HG02981 (cell line): ENCODE data around the gene TLE1.
"Not testable (repeated sequence)": the region's sequence is repeated elsewhere in the genome, so short reads cannot be mapped to it uniquely, and the experiment has no call there.

ENCODE experiments used
- ATAC-seq: cut with Tn5 transposase; IDR thresholded peaks from one replicate; pipeline ENCODE4 v1.9.1; 2021; ENCODE audit warnings: mild to moderate bottlenecking, moderate library complexity; ENCODE audit not compliant: unreplicated experiment

Gene TLE1

DNA sequence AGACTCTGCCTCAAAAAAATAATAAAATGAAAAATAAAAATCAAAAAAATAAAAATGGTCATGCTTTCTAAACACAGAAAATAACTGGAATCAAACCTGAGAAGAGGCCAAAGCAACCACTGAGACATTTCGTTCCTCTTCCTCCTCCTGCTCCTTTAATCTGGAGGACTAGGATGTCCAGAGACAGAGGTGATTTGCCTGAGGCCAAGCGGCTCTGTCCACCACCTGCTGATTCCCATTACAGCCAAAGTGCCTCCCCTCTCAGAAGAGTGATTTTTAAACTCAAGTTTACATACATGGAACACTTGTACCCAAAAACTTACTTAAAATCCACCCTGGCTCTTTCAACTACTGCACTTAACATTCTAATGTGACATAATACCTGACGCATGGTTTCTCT is 65.6 kb downstream of the TLE1 start:
- ATAC-seq = no peak

DNA sequence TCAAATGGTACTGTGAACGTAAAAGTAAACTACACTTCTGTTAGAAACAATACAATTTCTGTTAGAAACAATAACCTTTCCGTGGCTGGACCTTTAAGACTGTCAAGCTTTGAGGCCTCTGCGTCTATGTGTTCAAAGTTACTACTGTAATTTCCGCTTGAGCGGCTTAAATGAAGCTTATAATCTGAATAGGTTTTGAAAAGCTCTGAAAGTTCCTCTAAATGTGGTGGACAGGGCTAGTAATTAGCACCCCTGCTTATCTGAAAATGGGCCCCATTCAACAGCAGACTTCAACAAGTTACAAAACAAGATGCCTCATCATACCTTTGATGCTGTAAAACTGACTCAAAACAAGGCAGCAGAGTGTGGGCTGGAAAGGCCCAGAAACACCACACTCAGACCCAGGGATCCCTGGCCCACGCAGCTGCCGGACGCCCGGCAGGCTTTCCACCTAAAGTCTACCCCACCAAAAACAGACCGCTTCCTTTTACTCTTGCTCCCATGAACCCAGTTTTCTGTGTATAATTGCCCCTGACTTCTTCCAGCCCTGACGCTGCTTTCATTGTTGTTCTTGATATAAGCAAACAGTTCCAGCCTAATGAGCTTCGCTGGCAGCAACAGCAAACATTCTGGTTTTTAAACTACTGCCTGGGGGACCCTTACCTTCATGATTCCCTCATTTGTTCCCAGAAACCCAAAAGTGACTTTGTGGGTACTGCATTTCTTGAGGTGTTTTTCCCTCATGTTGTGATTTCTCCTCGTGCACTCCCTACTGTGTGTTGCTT is 66.7 kb downstream of the TLE1 start:
- no peak for ATAC-seq

DNA sequence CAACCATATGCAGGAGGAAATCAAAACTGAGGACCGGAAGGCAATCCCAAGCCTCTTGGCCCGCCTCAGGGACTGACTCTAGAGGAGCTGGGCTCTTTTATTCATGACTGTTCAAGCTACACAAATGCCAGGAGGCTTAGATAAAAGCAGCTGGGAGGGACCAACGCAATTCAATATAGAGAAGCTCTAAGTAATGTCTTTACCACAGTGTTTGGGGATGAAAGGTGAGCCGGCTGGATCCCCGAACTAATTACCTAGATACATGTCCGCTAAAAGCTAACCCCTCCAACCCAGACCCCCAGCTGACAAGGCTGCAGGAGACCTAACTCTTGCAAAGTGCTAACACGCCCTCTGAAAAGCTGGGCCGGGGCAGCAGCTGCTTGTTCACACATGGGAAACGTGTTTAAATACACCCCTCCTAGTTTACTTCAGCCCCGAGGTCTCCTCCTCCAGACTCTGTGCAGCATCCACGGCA is 67.5 kb downstream of the TLE1 start:
- no peak for ATAC-seq

DNA sequence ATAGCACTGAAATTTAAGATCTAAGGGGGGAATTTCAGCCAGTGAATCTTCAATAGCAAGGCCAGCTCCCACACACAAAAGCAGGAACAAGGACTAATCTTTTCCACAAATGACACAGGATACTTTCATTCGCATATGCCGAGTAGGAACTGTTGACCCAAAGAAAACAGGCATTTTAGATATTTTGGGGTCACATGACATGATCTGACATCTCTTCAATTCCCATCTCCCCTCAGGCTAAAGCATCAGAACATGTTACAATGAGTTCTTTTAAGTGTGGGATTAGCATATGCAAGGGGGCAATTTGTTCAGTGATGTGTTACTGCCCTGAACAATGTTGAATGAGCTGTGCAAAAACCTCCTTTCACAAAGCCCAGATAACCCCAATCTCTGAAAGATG is 68.2 kb downstream of the TLE1 start:
- no peak for ATAC-seq

DNA sequence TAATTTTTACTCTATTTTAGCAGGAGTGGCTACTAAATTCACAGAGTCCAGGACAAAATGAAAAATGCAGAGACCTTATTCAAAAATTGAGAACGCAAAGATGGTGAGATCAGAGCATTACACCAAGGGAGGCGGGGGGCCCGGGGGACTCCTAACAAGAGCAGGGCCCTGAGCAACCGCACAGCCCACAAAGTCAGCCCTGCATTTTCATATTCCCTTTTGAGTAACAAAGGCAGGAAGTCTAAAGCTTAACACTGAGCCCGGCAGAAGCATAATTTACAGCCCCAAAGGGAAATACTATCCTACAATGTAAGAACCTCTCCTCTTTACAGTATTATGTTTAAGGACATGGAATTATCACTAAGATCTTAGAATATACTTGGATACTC is 69.4 kb downstream of the TLE1 start:
- no peak for ATAC-seq

DNA sequence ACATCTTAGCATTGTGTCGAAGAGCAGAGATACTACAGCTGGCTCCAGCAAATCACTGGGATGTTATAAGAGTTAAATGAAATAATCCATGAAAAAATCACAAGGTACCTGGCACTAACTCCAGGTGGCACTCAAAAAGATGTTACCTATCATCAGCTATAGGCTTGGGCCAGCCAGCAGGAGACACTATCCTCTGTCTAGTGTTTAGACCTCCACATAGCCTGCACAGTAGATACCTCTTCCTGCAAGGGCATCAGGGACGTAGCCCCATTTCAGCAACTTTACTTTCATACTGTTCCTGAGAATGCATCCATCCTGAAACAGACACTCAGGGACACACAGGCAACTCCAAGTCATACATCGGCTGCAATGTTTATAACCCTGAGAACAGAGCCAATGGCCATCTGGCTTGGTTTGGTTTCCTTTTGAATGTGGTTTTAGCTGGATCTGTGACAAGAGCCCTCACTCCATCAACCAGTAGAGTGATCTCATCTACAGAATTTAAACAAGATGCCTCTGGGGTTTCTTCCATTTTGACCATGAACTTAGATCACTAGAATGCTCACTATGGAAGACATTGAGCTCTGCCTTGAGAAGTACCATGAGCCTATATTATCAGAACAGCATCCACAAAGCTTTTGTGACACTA is 69.9 kb downstream of the TLE1 start:
- ATAC-seq = no peak

DNA sequence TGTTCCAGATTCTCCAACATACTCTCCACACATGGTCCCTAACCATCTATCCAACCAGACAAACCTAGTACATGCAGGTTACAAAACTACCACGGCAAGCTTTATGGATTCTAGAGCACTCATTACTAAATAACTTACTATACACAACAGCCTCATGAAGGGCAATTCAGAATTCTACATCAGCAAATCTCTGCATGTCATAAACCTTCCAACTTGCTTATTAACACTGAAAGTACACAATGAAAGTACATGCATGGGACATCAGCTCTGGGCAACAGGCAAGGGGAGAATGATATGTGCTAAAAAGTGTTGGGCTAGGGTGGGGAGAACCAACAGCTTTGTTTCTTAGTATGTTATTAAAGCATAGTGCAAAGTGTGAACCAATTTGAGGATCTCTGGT is 70.4 kb downstream of the TLE1 start:
- no peak for ATAC-seq

DNA sequence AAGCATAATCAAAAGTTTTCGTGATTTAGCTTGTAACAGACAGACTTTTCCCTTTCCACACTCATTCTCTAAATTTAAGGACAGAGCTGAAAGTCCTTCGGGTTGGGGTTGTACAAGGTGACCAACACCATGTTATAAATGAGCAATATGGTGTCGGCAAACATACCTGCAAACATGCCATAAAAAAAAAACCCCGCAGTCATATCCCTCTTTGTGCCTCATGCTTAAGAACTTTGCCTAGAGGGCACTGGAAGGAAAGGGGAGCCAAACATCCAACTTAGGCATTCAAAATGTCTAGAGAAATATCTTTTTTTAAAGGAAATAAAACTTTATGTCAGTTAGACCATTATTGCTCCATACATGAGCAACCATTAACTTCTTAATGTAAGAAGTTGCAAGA is 73.2 kb downstream of the TLE1 start:
- ATAC-seq = no peak

DNA sequence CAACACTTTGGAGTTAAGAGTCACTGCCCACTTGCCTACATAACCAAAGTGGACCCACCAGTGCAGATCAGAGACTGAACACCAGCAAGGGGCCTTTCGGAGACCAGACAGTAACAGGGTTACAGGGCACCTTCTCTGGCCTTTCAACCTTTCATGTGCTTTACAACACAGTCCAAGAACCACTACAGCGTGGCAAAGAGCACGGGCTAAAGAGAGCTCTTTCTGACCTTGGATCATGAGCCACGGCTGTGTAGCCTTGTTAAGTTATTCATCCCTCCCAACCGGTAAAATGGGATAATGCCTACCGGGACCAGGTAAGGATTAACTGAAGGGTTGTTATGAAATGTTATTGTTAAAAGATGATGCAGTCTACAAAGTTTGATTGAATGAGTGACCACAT is 75.0 kb downstream of the TLE1 start:
- no peak for ATAC-seq

DNA sequence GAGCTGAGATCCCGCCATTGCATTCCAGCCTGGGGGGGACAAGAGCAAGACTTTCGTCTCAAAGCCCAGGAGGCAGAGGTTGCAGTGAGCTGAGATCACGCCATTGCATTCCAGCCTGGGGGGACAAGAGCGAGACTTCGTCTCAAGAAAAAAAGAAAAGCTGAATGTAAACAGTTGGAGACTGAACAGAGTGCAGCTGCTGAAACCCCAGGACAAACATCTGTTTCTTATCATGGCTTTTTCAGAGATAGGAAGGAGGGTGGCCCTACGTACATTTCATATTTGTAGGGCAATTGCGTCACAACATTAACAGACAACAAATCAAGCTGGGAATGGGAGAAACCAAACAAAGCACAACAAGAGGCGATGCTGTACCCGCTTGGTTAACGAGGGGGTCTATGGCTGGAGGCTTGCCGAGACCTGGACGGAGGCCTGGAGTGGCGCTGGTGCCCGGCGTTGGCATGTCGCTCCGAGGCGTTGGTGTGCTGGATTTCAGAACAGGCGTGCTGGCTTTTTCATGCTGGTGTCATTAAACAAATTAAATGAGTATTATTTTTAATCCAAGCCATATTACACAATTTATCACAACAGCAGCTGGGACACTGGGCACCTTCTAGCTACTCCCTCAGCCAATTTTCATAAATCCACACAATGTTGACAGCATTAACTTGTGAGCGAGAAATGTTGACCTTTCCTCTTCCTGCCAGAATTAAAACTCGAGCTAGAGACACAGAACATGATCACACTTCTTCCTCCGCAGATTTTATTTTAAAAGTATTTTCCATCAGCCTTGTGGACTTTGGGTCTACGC is 76.1 kb downstream of the TLE1 start:
- no peak for ATAC-seq

DNA sequence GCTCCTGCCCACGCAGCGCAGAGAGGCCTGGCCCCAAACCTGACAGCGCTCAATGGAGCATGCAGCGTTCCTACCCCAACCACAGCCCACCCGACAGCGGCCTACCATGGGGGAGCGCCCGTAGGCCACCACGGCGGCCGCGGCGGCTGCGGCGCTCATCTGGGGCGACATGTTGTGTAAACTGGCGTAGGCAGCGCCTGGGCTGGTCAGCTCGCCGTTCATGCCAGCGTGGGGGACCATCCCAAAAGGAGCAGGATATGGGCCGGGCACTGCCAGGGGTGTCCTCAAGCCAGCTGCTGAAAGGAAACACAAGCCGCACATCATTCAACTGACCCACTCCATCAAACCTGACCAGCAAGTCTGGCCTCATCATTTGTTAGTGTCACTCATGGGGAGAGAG is 77.7 kb downstream of the TLE1 start:
- ATAC-seq = no peak

DNA sequence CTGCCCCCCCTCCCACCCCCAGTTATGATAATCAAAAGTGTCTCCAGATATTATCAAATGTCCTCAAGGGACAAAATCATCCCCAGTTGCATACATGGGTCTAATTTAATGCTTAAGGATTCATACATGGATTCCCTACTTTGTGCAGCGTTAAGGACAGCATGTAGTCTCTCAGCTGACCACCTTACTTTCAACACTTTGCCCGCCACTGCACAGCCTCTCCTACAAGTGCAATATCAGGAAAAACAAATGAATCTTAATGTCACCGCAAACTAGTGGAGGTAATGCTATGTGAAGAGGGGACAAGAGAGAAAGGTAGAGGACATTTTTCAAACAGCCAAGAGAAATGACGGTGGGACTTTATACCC is 78.6 kb downstream of the TLE1 start:
- no peak for ATAC-seq

DNA sequence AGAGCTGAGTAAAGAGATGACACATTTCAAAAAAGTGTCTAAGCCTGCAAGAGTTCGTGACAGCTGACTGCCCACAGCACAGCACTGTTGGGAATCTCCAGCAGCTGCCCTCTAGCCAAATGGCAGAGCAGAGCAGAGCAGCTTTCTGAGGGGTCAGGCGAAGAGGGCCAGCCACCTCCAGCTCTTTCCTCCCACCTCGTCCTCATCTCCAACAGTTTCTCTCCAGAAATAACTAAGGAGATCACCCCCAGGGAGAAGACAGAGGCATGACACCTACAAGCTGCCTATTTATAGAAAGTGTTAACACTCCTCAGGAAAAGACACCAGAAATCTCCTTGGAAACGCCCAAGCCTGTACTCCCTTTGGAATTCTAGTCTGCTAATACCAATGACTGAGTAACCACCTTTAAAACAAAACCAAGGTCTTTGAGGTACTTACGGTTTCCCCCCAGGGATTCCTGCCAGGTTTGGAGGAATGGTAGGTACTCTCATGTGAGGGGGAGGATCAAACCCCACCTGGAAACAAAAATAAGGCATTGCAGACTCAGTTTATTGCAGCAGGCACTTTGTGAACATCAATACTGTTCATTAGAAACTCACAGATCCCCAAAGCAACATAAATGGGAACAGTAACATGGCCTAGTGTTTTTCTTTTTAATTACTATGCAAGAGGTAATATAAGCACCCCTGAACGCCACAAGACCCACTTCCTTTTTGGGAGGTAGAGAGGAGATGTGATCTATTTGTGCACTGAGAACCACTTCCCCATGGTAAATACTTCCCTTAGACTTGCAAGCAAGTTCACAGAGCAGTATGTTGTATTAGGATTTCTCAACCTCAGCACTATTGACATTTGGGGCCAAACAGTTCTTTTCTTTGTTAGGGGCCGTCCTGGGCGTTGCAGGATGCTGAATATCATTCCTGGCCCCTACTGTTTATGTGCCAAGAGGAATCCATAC is 79.3 kb downstream of the TLE1 start:
- ATAC-seq = no peak

DNA sequence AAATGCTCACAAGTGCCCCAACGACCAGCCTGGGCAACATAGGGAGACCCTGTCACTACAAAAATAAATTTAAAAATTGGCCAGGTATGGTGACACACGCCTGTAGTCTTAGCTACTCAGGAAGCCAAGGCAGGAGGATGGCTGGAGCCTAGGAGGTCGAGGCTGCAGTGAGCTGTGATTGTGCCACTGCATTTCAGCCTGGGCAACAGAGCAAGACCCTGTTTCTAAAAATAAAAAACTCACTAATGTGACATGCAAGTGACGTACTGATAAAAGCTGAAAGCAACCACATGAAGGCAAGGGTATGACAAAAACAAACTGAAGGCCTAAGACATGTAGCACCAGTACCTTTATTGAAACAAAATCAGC is 81.1 kb downstream of the TLE1 start:
- no peak for ATAC-seq

DNA sequence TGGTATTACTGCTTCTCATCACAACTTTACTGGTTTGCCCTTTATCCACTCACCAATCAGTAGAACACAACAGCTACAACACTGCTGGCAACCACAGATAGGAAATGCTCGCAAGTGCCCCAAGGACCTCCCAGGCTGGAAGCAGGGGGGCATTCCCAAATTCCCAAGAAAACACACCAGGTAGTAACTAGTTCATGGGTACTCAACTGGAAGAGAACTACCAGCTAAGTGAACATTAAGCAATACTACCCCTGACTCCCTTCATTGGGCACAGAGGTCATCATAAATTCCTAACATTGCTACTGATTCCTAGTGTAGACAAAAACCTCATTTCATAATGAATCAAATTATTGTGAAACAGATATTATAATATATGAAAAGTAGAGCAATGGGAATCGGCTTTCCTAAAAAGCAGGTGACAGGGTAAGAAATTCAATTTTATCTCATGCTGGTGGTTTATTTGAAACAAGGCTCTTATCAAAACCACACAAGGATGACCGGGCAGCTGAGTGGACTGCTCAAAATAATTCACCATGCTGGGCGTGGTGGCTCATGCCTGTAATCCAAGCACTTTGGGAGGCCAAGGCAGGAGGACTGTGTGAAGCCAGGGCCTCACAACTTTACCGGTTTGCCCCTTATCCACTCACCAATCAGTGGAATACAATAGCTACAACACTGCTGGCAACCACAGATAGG is 81.6 kb downstream of the TLE1 start:
- ATAC-seq = no peak

DNA sequence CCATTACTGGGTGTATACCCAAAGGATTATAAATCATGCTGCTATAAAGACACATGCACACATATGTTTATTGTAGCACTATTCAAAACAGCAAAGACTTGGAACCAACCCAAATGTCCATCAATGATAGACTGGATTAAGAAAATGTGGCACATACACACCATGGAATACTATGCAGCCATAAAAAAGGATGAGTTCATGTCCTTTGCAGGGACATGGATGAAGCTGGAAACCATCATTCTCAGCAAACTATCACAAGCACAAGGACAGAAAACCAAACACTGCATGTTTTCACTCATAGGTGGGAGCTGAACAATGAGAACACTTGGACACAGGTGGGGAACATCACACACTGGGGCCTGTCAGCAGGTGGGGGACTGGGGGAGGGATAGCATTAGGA is 83.1 kb downstream of the TLE1 start:
- not testable (repeated sequence) for ATAC-seq

DNA sequence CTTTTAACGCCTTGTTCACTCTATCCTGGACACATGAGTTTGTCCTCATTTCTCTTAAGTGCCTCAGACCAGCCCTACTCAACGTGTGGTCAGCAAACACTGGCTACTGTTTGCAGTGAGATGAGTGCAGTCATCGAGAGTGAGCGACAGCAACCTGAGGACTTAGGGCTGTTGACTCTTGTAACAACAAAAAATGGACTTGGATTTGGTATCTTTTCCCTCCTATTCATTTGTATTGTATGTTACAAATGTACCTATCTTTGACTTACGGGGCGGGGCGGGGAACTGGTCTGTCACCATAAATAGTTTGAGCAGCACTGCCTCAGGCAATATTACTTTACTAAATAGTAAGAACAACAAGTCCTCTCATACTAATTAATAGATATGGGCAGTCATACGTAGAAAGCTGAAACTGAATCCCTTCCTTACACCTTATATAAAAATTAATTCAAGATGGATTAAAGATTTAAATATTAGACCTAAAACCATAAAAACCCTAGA is 84.1 kb downstream of the TLE1 start:
- no peak for ATAC-seq

DNA sequence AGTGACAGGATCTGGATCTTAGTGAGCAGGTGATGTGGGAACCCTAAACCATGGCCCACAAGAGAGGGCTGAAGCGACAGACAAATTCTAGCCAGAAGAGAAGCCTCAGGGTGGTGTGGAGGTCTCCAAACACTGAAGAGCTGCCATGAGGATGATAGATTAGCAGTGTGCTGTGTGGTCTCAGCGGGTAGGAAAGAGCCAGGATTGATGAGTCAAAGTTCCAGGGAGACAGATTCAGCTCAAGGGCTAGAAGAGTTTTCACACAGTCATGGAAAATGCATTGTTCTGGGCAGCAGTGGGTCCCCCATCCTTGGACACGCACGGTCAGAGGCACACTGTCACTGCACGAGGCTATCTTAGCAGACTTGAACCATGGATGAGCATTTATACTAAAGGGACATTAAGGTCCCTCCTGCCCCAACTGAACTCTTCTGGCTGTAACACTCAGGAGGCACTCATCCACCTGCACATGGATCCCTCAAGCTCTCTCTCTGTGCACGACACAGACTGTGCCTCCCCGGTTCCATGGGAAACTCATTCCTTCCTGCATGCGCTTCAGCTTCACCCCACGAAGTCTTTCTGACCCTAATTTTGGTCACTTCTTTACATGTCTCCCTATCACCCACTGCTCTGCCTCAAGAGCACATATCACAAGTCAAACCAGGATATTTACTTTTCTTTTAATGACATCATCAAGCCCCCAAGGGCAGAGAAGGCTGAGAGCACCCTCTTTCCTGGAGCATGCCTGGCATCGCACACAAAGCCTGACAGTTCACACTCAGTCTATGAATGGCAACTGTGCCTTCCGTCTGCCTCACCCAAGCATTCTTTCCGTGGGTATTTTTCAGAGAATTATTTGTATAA is 84.8 kb downstream of the TLE1 start:
- no peak for ATAC-seq
